Neuronal stem cell (in vitro differentiated cells): ENCODE results near the gene ACOXL.

Experiments
- DNase-seq: peaks from one replicate; pipeline ENCODE4 v3.0.0-alpha.2; 2013; ENCODE audit warnings: low spot score
- H2AFZ ChIP-seq: one replicate; pipeline ENCODE4 v1.6.1; 2013; ENCODE audit warnings: mild to moderate bottlenecking, low read length, inconsistent platforms
- H2AK5ac ChIP-seq: 2 replicates; pipeline ENCODE4 v1.6.1; 2013; ENCODE audit warnings: low read depth, mild to moderate bottlenecking, inconsistent platforms, low read length, moderate library complexity, mixed read lengths
- H2BK120ac ChIP-seq: 2 replicates; pipeline ENCODE4 v1.6.1; 2013; ENCODE audit warnings: low read depth, mild to moderate bottlenecking, inconsistent platforms, low read length, moderate library complexity, mixed read lengths
- H2BK12ac ChIP-seq: one replicate; pipeline ENCODE4 v1.6.1; 2013; ENCODE audit warnings: low read length, inconsistent platforms
- H2BK15ac ChIP-seq: 2 replicates; pipeline ENCODE4 v1.6.1; 2013; ENCODE audit warnings: mild to moderate bottlenecking, low read length, inconsistent platforms, mixed read lengths
- H2BK5ac ChIP-seq: one replicate; pipeline ENCODE4 v1.6.1; 2013; ENCODE audit warnings: inconsistent platforms, mild to moderate bottlenecking, low read length, moderate library complexity
- H3K14ac ChIP-seq: one replicate; pipeline ENCODE4 v1.6.1; 2013; ENCODE audit warnings: low read length, inconsistent platforms
- H3K18ac ChIP-seq: 2 replicates; pipeline ENCODE4 v1.6.1; 2013; ENCODE audit warnings: low read length, inconsistent platforms
- H3K23ac ChIP-seq: 2 replicates; pipeline ENCODE4 v1.6.1; 2013; ENCODE audit warnings: low read depth, mild to moderate bottlenecking, mixed read lengths, low read length, inconsistent platforms; ENCODE audit not compliant: poor library complexity
- H3K27ac ChIP-seq: replicated peaks from 3 replicates; pipeline ENCODE4 v1.5.1; 2013; ENCODE audit warnings: low read length, inconsistent platforms
- H3K27me3 ChIP-seq, 3 experiments: 2 replicates each; pipeline ENCODE4 v1.6.1; 2013; ENCODE audit warnings: low read length in 3 of 3, mild to moderate bottlenecking in 2 of 3, inconsistent platforms in 1 of 3, low read depth in 1 of 3, mixed read lengths in 1 of 3, moderate library complexity in 1 of 3; ENCODE audit not compliant: control insufficient read depth in 3 of 3, insufficient read depth in 3 of 3
- H3K36me3 ChIP-seq, 2 donors: replicated peaks in 1 of 2; 2 replicates each; pipeline ENCODE4 v1.6.1; 2013; ENCODE audit warnings: low read length in 2 of 2; ENCODE audit not compliant: control insufficient read depth in 2 of 2, insufficient read depth in 2 of 2
- H3K4ac ChIP-seq: 2 replicates; pipeline ENCODE4 v1.6.1; 2013; ENCODE audit warnings: inconsistent platforms, mild to moderate bottlenecking, low read length, moderate library complexity
- H3K4me1 ChIP-seq, 2 donors: 1 replicate in 1 of 2; 2 replicates in 1 of 2; pipeline ENCODE4 v1.6.1; 2013; ENCODE audit warnings: low read length in 2 of 2, low read depth in 1 of 2; ENCODE audit not compliant: control insufficient read depth in 2 of 2, insufficient read depth in 1 of 2
- H3K4me2 ChIP-seq: one replicate; pipeline ENCODE4 v1.6.1; 2013; ENCODE audit warnings: mild to moderate bottlenecking, low read length, inconsistent platforms; ENCODE audit not compliant: insufficient read depth, poor library complexity, severe bottlenecking
- H3K4me3 ChIP-seq, 2 donors: 2 replicates each; pipeline ENCODE4 v1.5.1; 2013; ENCODE audit warnings: low read length in 2 of 2, mild to moderate bottlenecking in 2 of 2, inconsistent platforms in 1 of 2, moderate library complexity in 1 of 2
- H3K79me1 ChIP-seq: one replicate; pipeline ENCODE4 v1.6.1; 2013; ENCODE audit warnings: low read depth, mild to moderate bottlenecking, inconsistent platforms, low read length, moderate library complexity
- H3K9ac ChIP-seq: one replicate; pipeline ENCODE4 v1.6.1; 2013; ENCODE audit warnings: mild to moderate bottlenecking, low read depth, low read length, inconsistent platforms; ENCODE audit not compliant: poor library complexity
- H3K9me3 ChIP-seq, 2 donors: replicated peaks in 1 of 2; 2 replicates each; pipeline versions ENCODE3 to v1.6.1; 2013; ENCODE audit warnings: low read length in 2 of 2, mild to moderate bottlenecking in 2 of 2, inconsistent platforms in 1 of 2, low read depth in 1 of 2, mixed read lengths in 1 of 2, moderate library complexity in 1 of 2; ENCODE audit not compliant: control insufficient read depth in 2 of 2, insufficient read depth in 1 of 2
- H4K8ac ChIP-seq: one replicate; pipeline ENCODE4 v1.6.1; 2013; ENCODE audit warnings: low read depth, mild to moderate bottlenecking, inconsistent platforms, low read length, moderate library complexity
- H4K91ac ChIP-seq: one replicate; pipeline ENCODE4 v1.6.1; 2013; ENCODE audit warnings: low read length, low read depth, mild to moderate bottlenecking, inconsistent platforms; ENCODE audit not compliant: poor library complexity
- WGBS, 2 donors: extraction: QIAGEN DNeasy Blood & Tissue Kit; methylation state at CpG; one replicate each; pipeline ENCODE4 v1.1.7; 2013; ENCODE audit warnings: missing lambda C conversion rate in 2 of 2, mixed read lengths in 1 of 2; ENCODE audit not compliant: insufficient read length in 2 of 2, insufficient replicate concordance in 1 of 2; ENCODE audit errors: extremely low coverage in 2 of 2; 5-methylcytosine and 5-hydroxymethylcytosine counted together

The ACOXL gene

DNA sequence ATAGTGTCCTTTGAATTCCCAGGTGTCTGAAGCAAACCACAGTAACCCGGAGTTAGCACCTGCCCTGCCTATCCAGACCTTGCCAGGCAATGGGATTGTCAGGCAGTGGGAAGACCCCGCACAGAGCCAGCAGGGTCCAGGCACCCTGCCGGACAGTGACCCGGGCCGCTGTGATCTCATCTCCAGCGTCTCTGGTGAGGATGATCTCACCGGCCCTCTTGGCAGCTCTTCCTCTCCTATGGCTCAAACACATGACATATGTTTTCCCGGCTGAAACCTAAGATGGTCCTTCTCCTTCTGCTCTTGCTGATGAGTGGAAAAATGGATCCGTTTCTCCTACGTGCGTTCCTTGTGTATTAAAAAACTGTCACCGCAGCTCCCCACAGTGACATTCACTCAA, 75.1 kb downstream of the ACOXL start:
- H2AK5ac ChIP-seq: peak overlapping the region; percentile 62
- H3K4me2 ChIP-seq: no peak overlapping the region
- H4K91ac ChIP-seq: no peak overlapping the region
- H3K4ac ChIP-seq: no peak overlapping the region
- H2BK15ac ChIP-seq: no peak overlapping the region
- no peak overlapping the region for H3K23ac ChIP-seq
- peaks cover 0 to 3% of the 10 kb centered on the region in 2 donors for H3K4me1 ChIP-seq
- no CpG with 5 or more reads among the region's 12 CpGs for WGBS, 2 donors
- no peak for DNase-seq
- no peak overlapping the region for H2BK12ac ChIP-seq
- H3K36me3 ChIP-seq: no peaks in the 10 kb centered on the region
- peaks cover 0 to 2% of the 10 kb centered on the region in 2 donors for H3K9me3 ChIP-seq
- no peak overlapping the region for H3K14ac ChIP-seq
- no peak overlapping the region for H2BK120ac ChIP-seq
- no peak overlapping the region for H2BK5ac ChIP-seq
- H3K18ac ChIP-seq: no peak overlapping the region
- no peak overlapping the region for H4K8ac ChIP-seq
- H3K9ac ChIP-seq: no peak overlapping the region
- no peak overlapping the region for H3K27ac ChIP-seq
- H3K4me3 ChIP-seq: no peak overlapping the region
- H3K79me1 ChIP-seq: no peaks in the 10 kb centered on the region
- no peaks in the 10 kb centered on the region for H3K27me3 ChIP-seq
- no peak overlapping the region for H2AFZ ChIP-seq

- Histone ChIP-seq H3K4me3 (no peak overlapping the region), H2AK5ac (no peak overlapping the region), H2BK5ac (no peak overlapping the region), H4K91ac (no peak overlapping the region), H3K9ac (no peak overlapping the region), H3K36me3 (peaks cover 0 to 1% of the 10 kb centered on the region in 2 donors), H2BK12ac (no peak overlapping the region), H3K4me1 (peaks cover 0 to 3% of the 10 kb centered on the region in 2 donors), H2BK120ac (no peak overlapping the region), H3K9me3 (no peaks in the 10 kb centered on the region), H3K27me3 (no peaks in the 10 kb centered on the region), H3K79me1 (no peaks in the 10 kb centered on the region), H2BK15ac (no peak overlapping the region), H2AFZ (no peak overlapping the region), H3K23ac (no peak overlapping the region), H3K4ac (no peak overlapping the region), H4K8ac (no peak overlapping the region), H3K27ac (no peak overlapping the region), H3K18ac (no peak overlapping the region), H3K4me2 (no peak overlapping the region), H3K14ac (no peak overlapping the region)
- no CpG with 5 or more reads among the region's 2 CpGs for WGBS, 2 donors
- no peak for DNase-seq
Measured at GRCh38 chr2:110810404-110810803, 78.0 kb downstream of the ACOXL start.

DNA sequence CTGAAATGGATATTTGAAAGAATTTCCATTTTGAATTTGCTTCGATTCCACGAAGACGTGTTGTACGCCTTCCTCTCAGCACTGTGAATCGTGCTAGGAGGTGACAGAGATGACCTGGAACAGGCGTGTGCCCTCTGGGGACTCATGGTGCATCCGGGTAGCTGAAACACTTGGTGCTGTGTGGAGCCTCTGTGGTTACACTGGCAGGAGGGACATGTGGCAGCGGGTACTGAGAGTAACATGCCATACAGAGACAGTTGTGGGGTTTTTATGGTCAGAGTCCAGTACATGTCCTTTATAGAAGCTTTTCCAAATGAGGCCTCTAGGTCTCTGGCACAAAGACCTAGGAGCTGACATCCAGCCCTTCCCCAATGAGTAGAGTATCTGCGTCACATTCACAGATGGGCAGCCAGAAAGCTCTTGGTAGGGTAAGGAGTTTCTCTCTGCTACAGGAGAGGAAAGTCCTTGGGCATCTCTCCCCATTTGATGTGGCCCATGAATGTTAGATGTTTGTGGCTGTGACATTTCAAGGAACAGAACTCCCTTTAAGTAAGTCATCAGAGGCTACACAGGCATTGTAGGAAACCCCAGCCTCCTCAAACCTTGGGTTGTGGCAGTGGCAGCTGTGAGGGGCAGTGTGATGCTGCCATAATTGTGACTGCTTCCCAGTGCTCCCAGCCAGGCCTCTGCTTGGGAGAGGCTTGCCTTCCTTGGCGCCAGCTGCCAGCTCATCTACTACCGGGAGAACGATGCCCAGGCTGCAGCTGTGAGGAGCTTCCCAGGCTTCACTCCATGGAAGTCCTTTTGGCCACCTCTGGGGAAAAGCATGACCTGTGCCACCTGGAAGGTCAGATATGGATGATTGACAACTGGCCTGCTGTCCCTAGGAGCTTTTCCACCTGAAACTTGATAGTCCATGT, 80.6 kb downstream of the ACOXL start:
- Histone ChIP-seq H4K91ac (no peak overlapping the region), H3K4me1 (peaks cover 0 to 4% of the 10 kb centered on the region in 2 donors), H3K4me2 (no peak overlapping the region), H3K79me1 (no peaks in the 10 kb centered on the region), H3K9ac (no peak overlapping the region), H2BK5ac (no peak overlapping the region), H4K8ac (no peak overlapping the region), H3K23ac (no peak overlapping the region), H3K36me3 (peaks cover 0 to 1% of the 10 kb centered on the region in 2 donors), H2BK15ac (peak overlapping the region; percentile 34), H3K4ac (no peak overlapping the region), H2BK120ac (peak overlapping the region; percentile 48), H2BK12ac (peak overlapping the region; percentile 2), H3K9me3 (no peaks in the 10 kb centered on the region), H2AK5ac (peak overlapping the region; percentile 71), H3K27me3 (no peaks in the 10 kb centered on the region), H3K14ac (no peak overlapping the region), H3K4me3 (no peak overlapping the region), H2AFZ (no peak overlapping the region), H3K18ac (peak overlapping the region; percentile 85), H3K27ac (no peak overlapping the region)
- no peak for DNase-seq
- no CpG with 5 or more reads among the region's 12 CpGs for WGBS, 2 donors

DNA sequence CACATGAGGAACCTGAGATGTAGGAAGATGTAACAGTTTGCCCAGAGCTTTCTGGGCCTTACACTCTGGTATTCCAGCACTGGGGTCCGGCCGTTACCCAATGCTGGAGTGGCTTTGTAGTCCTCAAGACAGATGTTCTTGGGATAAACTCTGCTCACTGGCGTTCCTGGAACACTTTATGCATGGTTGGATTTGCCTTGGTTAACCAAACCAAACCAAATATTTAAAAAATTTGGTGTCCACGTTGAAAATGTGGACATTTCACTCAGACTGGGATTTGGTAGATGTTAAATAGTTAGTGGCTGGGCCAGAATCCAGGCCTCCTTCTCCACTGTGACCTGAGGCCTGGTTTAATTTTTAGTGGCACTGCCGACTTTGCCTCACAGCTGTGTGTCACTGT, 81.5 kb downstream of the ACOXL start:
- no peaks in the 10 kb centered on the region for H3K9me3 ChIP-seq
- no peak overlapping the region for H3K4ac ChIP-seq
- no peak overlapping the region for H2BK120ac ChIP-seq
- no peak overlapping the region for H4K8ac ChIP-seq
- H2BK15ac ChIP-seq: no peak overlapping the region
- H3K36me3 ChIP-seq: peaks cover 0 to 1% of the 10 kb centered on the region in 2 donors
- DNase-seq: no peak
- no peak overlapping the region for H2BK12ac ChIP-seq
- no peak overlapping the region for H4K91ac ChIP-seq
- H2BK5ac ChIP-seq: no peak overlapping the region
- H3K14ac ChIP-seq: no peak overlapping the region
- H2AFZ ChIP-seq: no peak overlapping the region
- no peak overlapping the region for H3K4me2 ChIP-seq
- H3K18ac ChIP-seq: no peak overlapping the region
- H3K23ac ChIP-seq: no peak overlapping the region
- WGBS, 2 donors: no CpG with 5 or more reads among the region's 5 CpGs
- H3K27ac ChIP-seq: no peak overlapping the region
- no peaks in the 10 kb centered on the region for H3K79me1 ChIP-seq
- H3K9ac ChIP-seq: no peak overlapping the region
- H3K4me3 ChIP-seq: no peak overlapping the region
- no peak overlapping the region for H2AK5ac ChIP-seq
- H3K27me3 ChIP-seq: no peaks in the 10 kb centered on the region
- peaks cover 0 to 4% of the 10 kb centered on the region in 2 donors for H3K4me1 ChIP-seq
